GM12801 (cell line): ENCODE results near the gene CMTM2.

Source experiments
- CTCF ChIP-seq: IDR thresholded peaks from one replicate; pipeline ENCODE4 v1.5.1; 2011; ENCODE audit warnings: control low read depth; ENCODE audit not compliant: insufficient read length; ENCODE audit errors: extremely low read depth

The CMTM2 gene

GRCh38 chr16:66548868-66549267 lies 30.4 kb upstream of the CMTM2 start:
- TF ChIP-seq CTCF = no peak

GRCh38 chr16:66549284-66550131 lies 29.8 kb upstream of the CMTM2 start, which contains the start of gene TK2:
Gene TK2 (minus strand): TSS chr16:66550122. CDS start chr16:66550061, 61 bp downstream.
- TF ChIP-seq CTCF = no peak

- no peak for TF ChIP-seq CTCF
Measured at GRCh38 chr16:66551348-66551759, 27.9 kb upstream of the CMTM2 start.

GRCh38 chr16:66551788-66552285 lies 27.4 kb upstream of the CMTM2 start:
- no peak for TF ChIP-seq CTCF

GRCh38 chr16:66552286-66553177 lies 26.7 kb upstream of the CMTM2 start, which contains the start of gene CKLF:
Gene CKLF (plus strand): TSS chr16:66552576. CDS start chr16:66552716, 140 bp downstream.
- no peak for TF ChIP-seq CTCF

- no peak for TF ChIP-seq CTCF
Measured at GRCh38 chr16:66553223-66553622, 26.0 kb upstream of the CMTM2 start.

- no peak for TF ChIP-seq CTCF
Measured at GRCh38 chr16:66554021-66554420, 25.2 kb upstream of the CMTM2 start.
